ENCODE data around the gene HAVCR1.

- TF ChIP-seq CTCF (IDR thresholded peaks at IDR 0.05): no peak
- no peak for TF ChIP-seq EZH2 (IDR thresholded peaks at IDR 0.05; ENCODE audit: borderline replicate concordance, insufficient read depth, low read depth, low read length, poor library complexity, severe bottlenecking)
Measured at GRCh38 chr5:157024208-157024959, 34.5 kb downstream of the HAVCR1 start.
